Brain microvascular endothelial cell (primary cell): ENCODE data around the gene MTOR.

Source experiments
- DNase-seq: peaks from one replicate; pipeline ENCODE4 v3.0.0-alpha.2; 2020
- H3K27ac ChIP-seq: fragments of 250-450 bp; sonication (Bioruptor Pico); 2 replicates; pipeline ENCODE4 v1.5.1; 2020; ENCODE audit warnings: mild to moderate bottlenecking, moderate library complexity
- H3K27me3 ChIP-seq: fragments of 250-450 bp; sonication (Bioruptor Pico); replicated peaks from 2 replicates; pipeline ENCODE4 v1.5.1; 2020; ENCODE audit warnings: mild to moderate bottlenecking
- H3K36me3 ChIP-seq: fragments of 250-450 bp; sonication (Bioruptor Pico); replicated peaks from 2 replicates; pipeline ENCODE4 v1.5.1; 2020; ENCODE audit warnings: mild to moderate bottlenecking
- H3K4me3 ChIP-seq: 2 replicates; pipeline ENCODE4 v1.5.1; 2011; ENCODE audit warnings: low read depth, mild to moderate bottlenecking, control low read depth, low read length, moderate library complexity
- CTCF ChIP-seq: IDR thresholded peaks from 2 replicates; pipeline ENCODE4 v1.5.1; 2011; ENCODE audit warnings: low read depth, mild to moderate bottlenecking, moderate library complexity, low read length, control low read depth, inconsistent platforms; ENCODE audit errors: missing control alignments
- in situ Hi-C: cut with HindIII; loops from 2 replicates; pipeline ENCODE4 v1.10.0; 2017; ENCODE audit warnings: low sequenced_read_pairs, low pct_ligation_motif_present

Gene MTOR

GRCh38 chr1:11198257-11198656 lies 64.1 kb downstream of the MTOR start:
- H3K4me3 ChIP-seq, result no peak overlapping the region
- H3K36me3 ChIP-seq, result peaks cover 36% of the 10 kb centered on the region
- TF ChIP-seq CTCF, result no peak
- DNase-seq, result no peak
- in situ Hi-C loops, result no loop called here
- no peaks in the 10 kb centered on the region for H3K27me3 ChIP-seq
- no peak overlapping the region for H3K27ac ChIP-seq

GRCh38 chr1:11197359-11197758 lies 65.0 kb downstream of the MTOR start:
- no peak overlapping the region for H3K4me3 ChIP-seq
- H3K36me3 ChIP-seq, result peaks cover 34% of the 10 kb centered on the region
- no peak for TF ChIP-seq CTCF
- in situ Hi-C loops, result no loop called here
- no peak for DNase-seq
- no peaks in the 10 kb centered on the region for H3K27me3 ChIP-seq
- H3K27ac ChIP-seq, result no peak overlapping the region

GRCh38 chr1:11196945-11197344 lies 65.4 kb downstream of the MTOR start:
- in situ Hi-C loops, result no loop called here
- no peak for DNase-seq
- Histone ChIP-seq H3K36me3 (peaks cover 34% of the 10 kb centered on the region), H3K4me3 (no peak overlapping the region), H3K27me3 (no peaks in the 10 kb centered on the region), H3K27ac (no peak overlapping the region)
- no peak for TF ChIP-seq CTCF

- no peaks in the 10 kb centered on the region for H3K27me3 ChIP-seq
- no peak for DNase-seq
- TF ChIP-seq CTCF, result no peak
- in situ Hi-C loops, result no loop called here
- H3K27ac ChIP-seq, result no peak overlapping the region
- peaks cover 45% of the 10 kb centered on the region for H3K36me3 ChIP-seq
- H3K4me3 ChIP-seq, result no peak overlapping the region
These were observed 67.8 kb downstream of the MTOR start for GRCh38 chr1:11194407-11195176.

GRCh38 chr1:11193376-11193775 lies 69.0 kb downstream of the MTOR start:
- Histone ChIP-seq H3K27me3 (no peaks in the 10 kb centered on the region), H3K36me3 (peaks cover 38% of the 10 kb centered on the region), H3K27ac (no peak overlapping the region), H3K4me3 (no peak overlapping the region)
- TF ChIP-seq CTCF, result no peak
- in situ Hi-C loops, result no loop called here
- no peak for DNase-seq
